H9 (cell line): ENCODE measurements around the gene AFAP1. TPM values are rescaled to one million over a fixed set of nuclear protein-coding genes. Genes with fewer than 3 reads are reported as not detected.

ENCODE experiments used
- DNase-seq: peaks from one replicate; pipeline ENCODE4 v3.0.0-alpha.2; 2017
- H2AFZ ChIP-seq: one replicate; pipeline ENCODE4 v1.6.1; 2013; ENCODE audit warnings: mild to moderate bottlenecking, low read length, control low read depth, moderate library complexity
- H2AK5ac ChIP-seq: 2 replicates; pipeline ENCODE4 v1.6.1; 2013; ENCODE audit warnings: low read length, control low read depth, mixed read lengths; ENCODE audit not compliant: insufficient read length
- H2BK120ac ChIP-seq: one replicate; pipeline ENCODE4 v1.6.1; 2013; ENCODE audit warnings: low read depth, mild to moderate bottlenecking, low read length, control low read depth, inconsistent platforms; ENCODE audit not compliant: poor library complexity, severe bottlenecking
- H2BK12ac ChIP-seq: 2 replicates; pipeline ENCODE4 v1.6.1; 2013; ENCODE audit warnings: low read length, control low read depth, mixed read lengths, low read depth; ENCODE audit not compliant: insufficient read length
- H2BK15ac ChIP-seq: 2 replicates; pipeline ENCODE4 v1.6.1; 2013; ENCODE audit warnings: low read depth, low read length, control low read depth
- H2BK20ac ChIP-seq: one replicate; pipeline ENCODE4 v1.6.1; 2013; ENCODE audit warnings: low read depth, mild to moderate bottlenecking, low read length, control low read depth, inconsistent platforms; ENCODE audit not compliant: poor library complexity, severe bottlenecking
- H2BK5ac ChIP-seq: 2 replicates; pipeline ENCODE4 v1.6.1; 2013; ENCODE audit warnings: low read length, control low read depth, mixed read lengths; ENCODE audit not compliant: insufficient read length
- H3K14ac ChIP-seq: 2 replicates; pipeline ENCODE4 v1.6.1; 2013; ENCODE audit warnings: low read length, control low read depth; ENCODE audit not compliant: insufficient read depth
- H3K18ac ChIP-seq: 2 replicates; pipeline ENCODE4 v1.6.1; 2013; ENCODE audit warnings: low read depth, mild to moderate bottlenecking, mixed read lengths, low read length, control low read depth; ENCODE audit not compliant: insufficient read length
- H3K23ac ChIP-seq: 2 replicates; pipeline ENCODE4 v1.6.1; 2013; ENCODE audit warnings: low read length, control low read depth, mixed read lengths, low read depth; ENCODE audit not compliant: insufficient read length
- H3K23me2 ChIP-seq: 2 replicates; pipeline ENCODE4 v1.6.1; 2013; ENCODE audit warnings: low read depth, mild to moderate bottlenecking, mixed read lengths, low read length, control low read depth; ENCODE audit not compliant: insufficient read length, poor library complexity, severe bottlenecking
- H3K27ac ChIP-seq: 2 replicates; pipeline ENCODE4 v1.5.1; 2013; ENCODE audit warnings: low read length, control low read depth, mixed read lengths, low read depth; ENCODE audit not compliant: insufficient read length
- H3K27me3 ChIP-seq: 2 replicates; pipeline ENCODE4 v1.6.1; 2013; ENCODE audit warnings: low read length, control low read depth, inconsistent platforms; ENCODE audit not compliant: insufficient read depth
- H3K4ac ChIP-seq: 2 replicates; pipeline ENCODE4 v1.6.1; 2013; ENCODE audit warnings: low read depth, mild to moderate bottlenecking, control low read depth, inconsistent platforms, low read length, moderate library complexity
- H3K4me1 ChIP-seq: 2 replicates; pipeline ENCODE4 v1.6.1; 2013; ENCODE audit warnings: low read length, control low read depth, inconsistent platforms; ENCODE audit not compliant: insufficient read depth
- H3K4me2 ChIP-seq: 2 replicates; pipeline ENCODE4 v1.6.1; 2013; ENCODE audit warnings: low read length, control low read depth, mixed read lengths; ENCODE audit not compliant: insufficient read length, insufficient read depth
- H3K56ac ChIP-seq: 2 replicates; pipeline ENCODE4 v1.6.1; 2013; ENCODE audit warnings: low read depth, mild to moderate bottlenecking, mixed read lengths, low read length, control low read depth; ENCODE audit not compliant: insufficient read length
- H3K79me1 ChIP-seq: 2 replicates; pipeline ENCODE4 v1.6.1; 2013; ENCODE audit warnings: low read depth, mild to moderate bottlenecking, moderate library complexity, low read length, control low read depth, inconsistent platforms; ENCODE audit not compliant: insufficient read depth, poor library complexity, severe bottlenecking
- H3K79me2 ChIP-seq: 2 replicates; pipeline ENCODE4 v1.6.1; 2013; ENCODE audit warnings: low read length, control low read depth, inconsistent platforms; ENCODE audit not compliant: insufficient read depth
- H3K9ac ChIP-seq: 2 replicates; pipeline ENCODE4 v1.6.1; 2013; ENCODE audit warnings: low read length, control low read depth, mixed read lengths; ENCODE audit not compliant: insufficient read length; ENCODE audit errors: extremely low read depth
- H3K9me3 ChIP-seq: one replicate; pipeline ENCODE4 v1.6.1; 2013; ENCODE audit warnings: low read depth, low read length, inconsistent platforms; ENCODE audit not compliant: control insufficient read depth
- H3T11ph ChIP-seq: one replicate; pipeline ENCODE4 v1.6.1; 2013; ENCODE audit warnings: mild to moderate bottlenecking, low read length, control low read depth, inconsistent platforms
- H4K20me1 ChIP-seq: one replicate; pipeline ENCODE4 v1.6.1; 2013; ENCODE audit not compliant: control insufficient read depth, insufficient read length, insufficient read depth
- H4K5ac ChIP-seq: 2 replicates; pipeline ENCODE4 v1.6.1; 2013; ENCODE audit warnings: low read depth, mild to moderate bottlenecking, mixed read lengths, low read length, control low read depth; ENCODE audit not compliant: insufficient read length
- H4K8ac ChIP-seq: replicated peaks from 2 replicates; pipeline ENCODE4 v1.6.1; 2013; ENCODE audit warnings: low read length, control low read depth, mixed read lengths, low read depth; ENCODE audit not compliant: insufficient read length
- H4K91ac ChIP-seq: 2 replicates; pipeline ENCODE4 v1.6.1; 2013; ENCODE audit warnings: low read depth, mild to moderate bottlenecking, moderate library complexity, mixed read lengths, low read length, control low read depth; ENCODE audit not compliant: insufficient read length
- H3K27ac Mint-ChIP-seq, 3 experiments: 2 replicates in 2 of 3; 3 replicates in 1 of 3; pipeline ENCODE4 v1.8.0; 2020 to 2021; ENCODE audit warnings: mixed read lengths in 3 of 3, mild to moderate bottlenecking in 1 of 3, moderate library complexity in 1 of 3
- H3K27me3 Mint-ChIP-seq: 2 replicates; pipeline ENCODE4 v1.8.0; 2021; ENCODE audit warnings: low read depth, mild to moderate bottlenecking, moderate library complexity, mixed read lengths
- H3K36me3 Mint-ChIP-seq, 3 experiments: 2 replicates in 2 of 3; 3 replicates in 1 of 3; pipeline ENCODE4 v1.8.0; 2020 to 2021; ENCODE audit warnings: low read depth in 3 of 3, mixed read lengths in 3 of 3; ENCODE audit not compliant: insufficient read depth in 1 of 3
- H3K4me1 Mint-ChIP-seq, 2 experiments: 2 replicates each; pipeline ENCODE4 v1.8.0; 2020; ENCODE audit warnings: mixed read lengths in 2 of 2
- H3K4me3 Mint-ChIP-seq, 2 experiments: 2 replicates in 1 of 2; 3 replicates in 1 of 2; pipeline ENCODE4 v1.8.0; 2020 to 2021; ENCODE audit warnings: mild to moderate bottlenecking in 2 of 2, mixed read lengths in 2 of 2, moderate library complexity in 1 of 2
- H3K9me3 Mint-ChIP-seq, 2 experiments: 2 replicates in 1 of 2; 3 replicates in 1 of 2; pipeline ENCODE4 v1.8.0; 2020; ENCODE audit warnings: mild to moderate bottlenecking in 2 of 2, mixed read lengths in 2 of 2, moderate library complexity in 1 of 2
- CTCF ChIP-seq: fragments of 200-600 bp; sonication (generic); conservative IDR thresholded peaks from 3 replicates; pipeline ENCODE4 v1.8.0; 2021; ENCODE audit warnings: antibody characterized with exemption, mild to moderate bottlenecking
- WGBS: extraction: QIAGEN DNeasy Blood & Tissue Kit; methylation state at CpG from one replicate; pipeline ENCODE4 v1.1.7; 2013; ENCODE audit warnings: missing lambda C conversion rate, low lambda C conversion rate, mixed read lengths; ENCODE audit not compliant: insufficient read length; ENCODE audit errors: extremely low coverage; 5-methylcytosine and 5-hydroxymethylcytosine counted together
- total RNA-seq: library from RNA; stranded (reverse); gene quantifications from 2 replicates; pipeline ENCODE4 v1.2.1, GENCODE V29; 2021

AFAP1 gene
- total RNA-seq, 1 experiment from 2014 or later = 6.5 TPM

- Histone ChIP-seq H3K18ac (no peak overlapping the region), H4K91ac (no peak overlapping the region), H2BK12ac (no peak overlapping the region), H3T11ph (no peak overlapping the region), H3K23me2 (no peaks in the 10 kb centered on the region), H3K56ac (no peak overlapping the region), H3K4me2 (no peak overlapping the region), H3K9me3 (no peaks in the 10 kb centered on the region), H4K8ac (no peak overlapping the region), H3K23ac (no peak overlapping the region), H3K79me2 (no peaks in the 10 kb centered on the region), H4K20me1 (no peaks in the 10 kb centered on the region), H3K9ac (no peak overlapping the region), H3K79me1 (no peaks in the 10 kb centered on the region), H3K14ac (no peak overlapping the region; the same call in 1 of the 2 replicates), H3K27me3 (no peaks in the 10 kb centered on the region), H2AK5ac (no peak overlapping the region), H2AFZ (no peak overlapping the region), H3K4ac (no peak overlapping the region), H2BK20ac (no peak overlapping the region), H4K5ac (no peak overlapping the region), H2BK15ac (no peak overlapping the region), H2BK5ac (no peak overlapping the region), H3K27ac (no peak overlapping the region), H3K4me1 (peaks cover 10% of the 10 kb centered on the region; the same call in 1 of the 2 replicates), H2BK120ac (no peak overlapping the region)
- TF ChIP-seq CTCF = no peak
- H3K27me3 Mint-ChIP-seq = no peaks in the 10 kb centered on the region
- H3K36me3 Mint-ChIP-seq = peaks cover 8 to 16% (median 13%) of the 10 kb centered on the region in 3 experiments
- peaks cover 35 to 36% of the 10 kb centered on the region in 2 experiments for H3K4me1 Mint-ChIP-seq
- no CpG with 5 or more reads among the region's 16 CpGs for WGBS
- DNase-seq = no peak
- no peak overlapping the region for H3K4me3 Mint-ChIP-seq
- peak overlapping the region; percentile 34 to 64 (median 57); a peak in 4 of 7 replicates for H3K27ac Mint-ChIP-seq
- peaks cover 6 to 8% of the 10 kb centered on the region in 2 experiments; a peak in 4 of 5 replicates for H3K9me3 Mint-ChIP-seq
These were observed 77.0 kb downstream of the AFAP1 start for GRCh38 chr4:7862561-7863192.
